DOHH2 (cell line): ENCODE data around the gene MXRA7.

Experiments
- EZH2phosphoT487 ChIP-seq: fragments of 200-600 bp; sonication (generic); IDR thresholded peaks from 2 replicates; pipeline ENCODE4 v1.6.1; 2017; ENCODE audit warnings: borderline replicate concordance, mild to moderate bottlenecking, antibody characterized with exemption, low read length, moderate library complexity, mixed read lengths
- TF ChIP-seq, protein P1 (sequence below): fragments of 200-600 bp; sonication (generic); IDR thresholded peaks from one replicate; pipeline ENCODE4 v1.5.1; 2014; ENCODE audit warnings: antibody characterized with exemption, mild to moderate bottlenecking, low read depth, low read length; ENCODE audit not compliant: poor library complexity, severe bottlenecking

DNA sequence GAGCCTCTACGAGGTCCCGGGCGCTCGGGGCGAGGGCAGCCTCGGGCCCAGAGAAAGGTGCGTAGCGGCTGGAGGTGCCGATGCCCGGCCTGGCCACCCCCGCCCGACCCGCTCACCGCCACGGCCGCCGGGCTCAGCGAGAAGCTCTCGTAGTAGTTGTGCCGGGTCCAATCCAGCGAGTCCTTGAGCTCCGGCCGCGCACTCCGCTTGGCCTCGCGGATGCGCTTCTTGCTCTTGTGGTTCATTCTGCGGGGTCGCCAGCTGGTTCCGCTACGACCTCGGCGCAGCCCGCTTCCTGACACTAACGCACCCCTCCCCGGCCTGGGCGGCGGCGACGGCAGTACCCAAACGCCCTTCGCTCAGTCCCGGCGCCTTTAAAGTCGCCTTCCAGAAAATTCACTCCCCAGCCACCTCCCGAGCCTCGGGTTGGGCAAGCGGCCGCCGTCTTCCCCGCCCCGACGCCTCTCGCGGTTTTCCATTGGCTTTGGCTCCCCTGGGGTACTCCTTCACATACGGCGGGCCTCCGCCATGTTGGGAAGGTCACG lies 15.5 kb upstream of the MXRA7 start, which contains the start of gene JMJD6:
- TF ChIP-seq, protein P1, sequence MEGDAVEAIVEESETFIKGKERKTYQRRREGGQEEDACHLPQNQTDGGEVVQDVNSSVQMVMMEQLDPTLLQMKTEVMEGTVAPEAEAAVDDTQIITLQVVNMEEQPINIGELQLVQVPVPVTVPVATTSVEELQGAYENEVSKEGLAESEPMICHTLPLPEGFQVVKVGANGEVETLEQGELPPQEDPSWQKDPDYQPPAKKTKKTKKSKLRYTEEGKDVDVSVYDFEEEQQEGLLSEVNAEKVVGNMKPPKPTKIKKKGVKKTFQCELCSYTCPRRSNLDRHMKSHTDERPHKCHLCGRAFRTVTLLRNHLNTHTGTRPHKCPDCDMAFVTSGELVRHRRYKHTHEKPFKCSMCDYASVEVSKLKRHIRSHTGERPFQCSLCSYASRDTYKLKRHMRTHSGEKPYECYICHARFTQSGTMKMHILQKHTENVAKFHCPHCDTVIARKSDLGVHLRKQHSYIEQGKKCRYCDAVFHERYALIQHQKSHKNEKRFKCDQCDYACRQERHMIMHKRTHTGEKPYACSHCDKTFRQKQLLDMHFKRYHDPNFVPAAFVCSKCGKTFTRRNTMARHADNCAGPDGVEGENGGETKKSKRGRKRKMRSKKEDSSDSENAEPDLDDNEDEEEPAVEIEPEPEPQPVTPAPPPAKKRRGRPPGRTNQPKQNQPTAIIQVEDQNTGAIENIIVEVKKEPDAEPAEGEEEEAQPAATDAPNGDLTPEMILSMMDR: no peak
- no peak for TF ChIP-seq EZH2phosphoT487
